ENCODE results near the gene CAMK1D. TPM values are rescaled to one million over a fixed set of nuclear protein-coding genes. Genes with fewer than 3 reads are reported as not detected.
A peak's percentile ranks its signal among the peaks of the same experiment; 100 is the strongest.

The CAMK1D gene
- total and polyA plus RNA-seq, 8 donors, result 1.4 to 26.9 (median 3.9) TPM

DNA sequence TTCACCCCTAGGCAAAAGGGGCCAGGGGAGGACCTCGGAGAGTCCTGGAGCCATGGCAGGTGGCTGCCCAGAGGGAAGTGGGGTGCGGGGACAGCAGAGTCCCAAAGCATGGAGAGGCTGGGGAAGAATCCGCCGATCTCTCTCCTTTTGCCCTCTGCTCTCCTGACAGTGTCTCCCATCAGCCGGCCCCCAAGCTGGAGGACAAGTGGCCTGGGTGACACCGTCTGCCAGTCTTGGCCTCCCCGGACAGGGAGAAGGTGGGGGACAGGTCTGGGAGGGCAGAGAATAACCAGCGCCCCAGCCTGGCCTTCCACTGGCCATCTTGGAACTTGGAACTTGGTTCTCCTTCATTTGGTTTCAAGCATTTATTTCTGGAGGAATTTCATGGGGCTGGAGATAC is 77.9 kb downstream of the CAMK1D start:
- no peak for DNase-seq
- no peaks in the 10 kb centered on the region for H3K36me3 ChIP-seq
- 92 to 96% (median 94%) methylated on average over 8 of the region's 8 CpGs for WGBS, 5 donors
- intact Hi-C loops (cut with DNase I; ENCODE audit: low total_unique reads), result no loop called here
- no peaks in the 10 kb centered on the region for H3K9me3 ChIP-seq
- H3K27me3 ChIP-seq, result no peaks in the 10 kb centered on the region
- TF ChIP-seq, protein P1, sequence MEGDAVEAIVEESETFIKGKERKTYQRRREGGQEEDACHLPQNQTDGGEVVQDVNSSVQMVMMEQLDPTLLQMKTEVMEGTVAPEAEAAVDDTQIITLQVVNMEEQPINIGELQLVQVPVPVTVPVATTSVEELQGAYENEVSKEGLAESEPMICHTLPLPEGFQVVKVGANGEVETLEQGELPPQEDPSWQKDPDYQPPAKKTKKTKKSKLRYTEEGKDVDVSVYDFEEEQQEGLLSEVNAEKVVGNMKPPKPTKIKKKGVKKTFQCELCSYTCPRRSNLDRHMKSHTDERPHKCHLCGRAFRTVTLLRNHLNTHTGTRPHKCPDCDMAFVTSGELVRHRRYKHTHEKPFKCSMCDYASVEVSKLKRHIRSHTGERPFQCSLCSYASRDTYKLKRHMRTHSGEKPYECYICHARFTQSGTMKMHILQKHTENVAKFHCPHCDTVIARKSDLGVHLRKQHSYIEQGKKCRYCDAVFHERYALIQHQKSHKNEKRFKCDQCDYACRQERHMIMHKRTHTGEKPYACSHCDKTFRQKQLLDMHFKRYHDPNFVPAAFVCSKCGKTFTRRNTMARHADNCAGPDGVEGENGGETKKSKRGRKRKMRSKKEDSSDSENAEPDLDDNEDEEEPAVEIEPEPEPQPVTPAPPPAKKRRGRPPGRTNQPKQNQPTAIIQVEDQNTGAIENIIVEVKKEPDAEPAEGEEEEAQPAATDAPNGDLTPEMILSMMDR (IDR thresholded peaks at IDR 0.05), result no peak
- no peak for TF ChIP-seq POLR2A (IDR thresholded peaks at IDR 0.05)
- no peak for TF ChIP-seq EP300 (IDR thresholded peaks at IDR 0.05)
- H3K4me1 ChIP-seq, result peaks cover 0 to 6% (median 0%) of the 10 kb centered on the region in 4 donors
- no peak overlapping the region for H3K4me3 ChIP-seq
- no peak overlapping the region for H3K27ac ChIP-seq

DNA sequence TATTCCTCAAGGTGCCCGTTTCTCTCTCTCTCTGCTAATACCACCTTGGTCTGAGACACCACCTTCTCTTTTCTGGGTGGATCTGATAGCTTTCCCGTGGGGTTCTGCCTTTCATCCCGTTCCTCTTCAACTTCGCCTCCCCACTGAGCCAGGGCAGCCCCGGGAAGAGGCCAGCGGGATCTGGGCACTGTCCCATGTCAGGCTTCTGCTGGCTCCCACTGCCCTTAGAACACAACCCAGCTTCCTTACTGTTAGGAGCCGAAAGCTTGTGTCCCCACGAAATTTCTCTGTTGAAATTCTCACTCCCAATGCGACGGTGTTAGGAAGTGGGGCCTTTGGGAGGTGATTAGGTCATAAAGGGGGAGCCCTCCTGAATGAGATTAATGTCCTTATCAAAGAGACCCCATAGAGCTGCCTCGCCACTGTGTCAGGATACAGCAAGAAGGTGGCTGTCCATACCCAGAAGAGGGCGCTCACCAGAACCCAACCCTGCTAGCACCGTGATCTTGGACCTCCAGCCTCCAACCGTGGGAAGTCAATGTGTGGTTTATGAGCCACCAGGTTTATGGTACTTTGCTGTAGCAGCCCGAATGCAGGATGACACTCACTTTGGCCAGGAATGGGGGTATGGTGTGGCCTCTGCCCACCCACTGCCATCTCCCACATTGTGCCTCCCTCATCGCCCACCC is 79.2 kb downstream of the CAMK1D start:
- 86 to 90% (median 87%) methylated on average over 16 of the region's 16 CpGs for WGBS, 5 donors
- no peak for TF ChIP-seq EP300 (IDR thresholded peaks at IDR 0.05)
- TF ChIP-seq, protein P1 (IDR thresholded peaks at IDR 0.05), result no peak
- TF ChIP-seq POLR2AphosphoS5 (IDR thresholded peaks at IDR 0.05), result no peak
- no peak for TF ChIP-seq POLR2A (IDR thresholded peaks at IDR 0.05)
- Histone ChIP-seq H3K9me3 (no peaks in the 10 kb centered on the region), H3K4me3 (no peak overlapping the region), H3K27me3 (no peaks in the 10 kb centered on the region), H3K27ac (no peak overlapping the region), H3K36me3 (no peaks in the 10 kb centered on the region), H3K4me1 (peaks cover 0 to 6% (median 0%) of the 10 kb centered on the region in 4 donors)
- intact Hi-C loops (cut with DNase I; ENCODE audit: low total_unique reads), result no loop called here
- no peak for DNase-seq

DNA sequence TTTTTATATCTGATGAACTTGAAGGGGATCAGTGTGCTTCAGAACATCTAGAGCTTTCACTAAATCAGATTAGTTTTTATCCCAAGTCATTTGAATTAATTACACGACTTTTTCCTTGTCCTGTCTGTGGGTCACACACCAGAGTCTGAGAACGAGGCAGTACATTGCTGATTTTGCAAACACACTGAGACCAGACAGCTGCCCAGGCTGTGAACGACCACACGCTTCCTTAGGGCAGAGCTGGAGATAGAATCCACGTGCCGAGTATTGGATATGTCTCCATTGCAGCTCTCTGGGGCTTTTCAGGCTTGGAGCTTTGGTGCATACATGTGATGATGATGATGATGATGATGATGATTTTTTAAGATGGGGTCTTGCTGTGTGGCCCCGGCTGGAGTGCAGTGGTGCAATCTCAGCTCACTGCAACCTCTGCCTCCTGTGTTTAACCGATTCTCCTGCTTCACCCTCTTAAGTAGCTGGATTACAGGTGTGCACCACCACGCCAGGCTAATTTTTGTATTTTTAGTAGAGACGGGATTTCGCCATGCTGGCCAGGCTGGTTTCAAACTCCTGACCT is 81.1 kb downstream of the CAMK1D start:
- intact Hi-C loops (cut with DNase I; ENCODE audit: low total_unique reads), result no loop called here
- H3K4me1 ChIP-seq, result peaks cover 0 to 4% (median under 1%) of the 10 kb centered on the region in 4 donors
- H3K27ac ChIP-seq, result no peak overlapping the region
- 77 to 80% (median 80%) methylated on average over 11 of the region's 11 CpGs for WGBS, 5 donors
- H3K4me3 ChIP-seq, result no peak overlapping the region
- no peak for DNase-seq
- no peaks in the 10 kb centered on the region for H3K36me3 ChIP-seq
- no peaks in the 10 kb centered on the region for H3K9me3 ChIP-seq
- no peaks in the 10 kb centered on the region for H3K27me3 ChIP-seq
- TF ChIP-seq POLR2AphosphoS5 (IDR thresholded peaks at IDR 0.05), result no peak
- TF ChIP-seq, protein P1 (IDR thresholded peaks at IDR 0.05), result no peak
- TF ChIP-seq POLR2A (IDR thresholded peaks at IDR 0.05), result no peak
- TF ChIP-seq EP300 (IDR thresholded peaks at IDR 0.05), result no peak

DNA sequence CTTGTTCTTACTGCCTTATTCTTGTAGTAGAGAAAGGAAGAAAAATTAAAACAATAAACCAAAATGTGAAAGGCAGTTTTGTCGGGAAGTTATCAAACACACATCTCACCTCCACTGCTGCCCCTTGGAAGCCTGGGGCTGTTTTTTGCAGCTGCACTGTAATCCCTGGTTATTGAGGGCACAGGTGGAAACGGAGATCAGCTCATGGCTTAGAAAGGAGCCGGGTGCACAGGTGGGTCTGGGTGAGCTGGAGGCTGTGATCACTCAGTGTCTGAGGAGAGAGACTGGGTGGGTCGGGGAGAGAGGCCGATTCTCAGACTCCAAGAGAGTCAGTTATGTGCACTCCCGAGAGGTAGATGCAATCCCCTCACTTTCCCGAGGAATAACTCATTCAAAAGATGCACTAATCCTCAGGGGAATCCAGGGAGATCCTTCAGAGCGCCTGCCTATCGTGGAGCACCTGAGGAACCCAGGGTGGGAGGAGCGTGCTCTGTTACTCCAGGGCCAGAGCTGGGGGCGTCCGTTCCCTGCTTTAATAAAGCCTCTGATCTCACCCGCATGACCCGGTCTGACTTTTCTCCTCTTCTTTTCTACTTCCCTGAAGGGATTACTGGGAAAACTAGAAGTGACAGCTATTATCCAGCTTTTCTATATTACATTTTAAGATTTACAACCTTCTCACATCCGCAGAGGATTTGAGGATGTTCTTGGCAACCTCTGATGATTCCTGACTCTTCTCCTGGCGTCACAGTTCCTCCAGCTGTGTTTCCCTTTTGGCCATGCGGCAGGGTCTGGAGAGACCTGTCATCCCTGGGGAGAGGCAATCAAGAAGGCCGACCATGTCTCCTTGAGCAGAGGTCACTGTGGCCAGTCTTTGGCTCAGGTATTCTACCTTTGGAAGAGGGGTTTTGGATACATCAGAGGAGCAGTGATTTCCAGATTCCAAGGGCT is 82.1 kb downstream of the CAMK1D start:
- Histone ChIP-seq H3K4me1 (peaks cover 0 to 3% (median 0%) of the 10 kb centered on the region in 4 donors), H3K4me3 (no peak overlapping the region), H3K36me3 (no peaks in the 10 kb centered on the region), H3K9me3 (no peaks in the 10 kb centered on the region), H3K27me3 (peaks cover 0 to 6% (median 0%) of the 10 kb centered on the region in 3 donors), H3K27ac (no peak overlapping the region)
- WGBS, 5 donors, result 74 to 79% (median 76%) methylated on average over 18 of the region's 18 CpGs
- DNase-seq, result peak in 1 of 2 donors; percentile 36
- TF ChIP-seq POLR2AphosphoS5 (IDR thresholded peaks at IDR 0.05) (no peak), POLR2A (IDR thresholded peaks at IDR 0.05) (no peak), EP300 (IDR thresholded peaks at IDR 0.05) (no peak)
- TF ChIP-seq, protein P1 (IDR thresholded peaks at IDR 0.05), result no peak
- intact Hi-C loops (cut with DNase I; ENCODE audit: low total_unique reads), result no loop called here

Data from stomach (tissue), 9 donors.